HepG2 (cell line): Measurements from ENCODE around the gene SARNP. TPM values are rescaled to one million over a fixed set of nuclear protein-coding genes. Genes with fewer than 3 reads are reported as not detected.

Experiments used
- AHDC1 ChIP-seq: sonication (generic); formaldehyde crosslinking; IDR thresholded peaks from 2 replicates; pipeline ENCODE4 v1.5.1; 2020; ENCODE audit warnings: mild to moderate bottlenecking, missing genetic modification reagents, borderline replicate concordance
- ERF ChIP-seq: IDR thresholded peaks from 2 replicates; pipeline ENCODE4 v1.6.1; 2018; ENCODE audit warnings: missing biosample characterization, missing genetic modification reagents
- PLSCR1 ChIP-seq: sonication (generic); formaldehyde crosslinking; IDR thresholded peaks from 2 replicates; pipeline ENCODE4 v1.5.0; 2020; ENCODE audit warnings: missing genetic modification reagents, mild to moderate bottlenecking, borderline replicate concordance
- TCF7 ChIP-seq: sonication (generic); IDR thresholded peaks from 2 replicates; pipeline ENCODE4 v1.6.1; 2016; ENCODE audit warnings: antibody characterized with exemption, low read depth
- ZBTB40 ChIP-seq, 2 experiments: fragments of 450-650 bp in 1 of 2; sonication (generic) in 1 of 2; formaldehyde crosslinking in 1 of 2; IDR thresholded peaks; 2 replicates each; pipeline versions ENCODE4 v1.6.1 to v1.8.0; 2016 to 2022; ENCODE audit warnings: antibody characterized with exemption in 1 of 2, mild to moderate bottlenecking in 1 of 2, missing genetic modification reagents in 1 of 2
- ZNF451 ChIP-seq: sonication (generic); formaldehyde crosslinking; IDR thresholded peaks from 2 replicates; pipeline ENCODE4 v1.5.0; 2020; ENCODE audit warnings: mild to moderate bottlenecking, missing genetic modification reagents
- ZNF841 ChIP-seq: sonication (generic); formaldehyde crosslinking; IDR thresholded peaks from 2 replicates; pipeline ENCODE4 v1.8.1; 2023; ENCODE audit warnings: missing genetic modification reagents, borderline replicate concordance
- polyA plus RNA-seq, 8 experiments: library from polyadenylated mRNA; depleted of rRNA in 3 of 8; stranded (reverse) in 7 of 8; unstranded in 1 of 8; fragments of >200 nt; fragmentation: Illumina TruSeq in 4 of 8; extraction: Trizol in 4 of 8; gene quantifications; 2 replicates each; pipeline versions ENCODE4 v1.2.1 to v1.2.3, GENCODE V29; 2011 to 2016; ENCODE audit warnings: low read depth in 4 of 8, missing spikeins in 1 of 8, mixed read lengths in 1 of 8; ENCODE audit not compliant: insufficient read depth in 1 of 8
- total RNA-seq, 5 experiments: library from RNA; depleted of rRNA; stranded (reverse); fragments of >200 nt; fragmentation: Illumina TruSeq; extraction: Trizol; gene quantifications; 2 replicates each; pipeline ENCODE4 v1.2.3, GENCODE V29; 2016; ENCODE audit warnings: low read depth in 1 of 5

The SARNP gene
- total and polyA plus RNA-seq, 2 of the 13 experiments (the other 11 are each of a cell fraction or from before 2014, with no cell fraction given): 59.0 to 95.4 TPM

- TF ChIP-seq ZBTB40 (IDR thresholded peaks at IDR 0.05) (no peak), ZBTB40 (CRISPR knock-in tag; IDR thresholded peaks at IDR 0.05) (0 out of 2 replicates have a peak, but pooled peaks have one; percentile 56), PLSCR1 (no peak), ERF (0 out of 2 replicates have a peak, but pooled peaks have one; percentile 23), TCF7 (no peak), ZNF841 (CRISPR knock-in tag) (no peak), ZNF451 (CRISPR knock-in tag) (no peak), AHDC1 (no peak)
Measured at GRCh38 chr12:55727643-55728185, 89.8 kb downstream of the SARNP start (continued).
